HK-2 (cell line): ENCODE measurements around the gene BEX3.

ENCODE experiments used
- DNase-seq: peaks from one replicate; pipeline ENCODE4 v3.0.0-alpha.2; 2018; ENCODE audit not compliant: unreplicated experiment

Gene BEX3

DNA sequence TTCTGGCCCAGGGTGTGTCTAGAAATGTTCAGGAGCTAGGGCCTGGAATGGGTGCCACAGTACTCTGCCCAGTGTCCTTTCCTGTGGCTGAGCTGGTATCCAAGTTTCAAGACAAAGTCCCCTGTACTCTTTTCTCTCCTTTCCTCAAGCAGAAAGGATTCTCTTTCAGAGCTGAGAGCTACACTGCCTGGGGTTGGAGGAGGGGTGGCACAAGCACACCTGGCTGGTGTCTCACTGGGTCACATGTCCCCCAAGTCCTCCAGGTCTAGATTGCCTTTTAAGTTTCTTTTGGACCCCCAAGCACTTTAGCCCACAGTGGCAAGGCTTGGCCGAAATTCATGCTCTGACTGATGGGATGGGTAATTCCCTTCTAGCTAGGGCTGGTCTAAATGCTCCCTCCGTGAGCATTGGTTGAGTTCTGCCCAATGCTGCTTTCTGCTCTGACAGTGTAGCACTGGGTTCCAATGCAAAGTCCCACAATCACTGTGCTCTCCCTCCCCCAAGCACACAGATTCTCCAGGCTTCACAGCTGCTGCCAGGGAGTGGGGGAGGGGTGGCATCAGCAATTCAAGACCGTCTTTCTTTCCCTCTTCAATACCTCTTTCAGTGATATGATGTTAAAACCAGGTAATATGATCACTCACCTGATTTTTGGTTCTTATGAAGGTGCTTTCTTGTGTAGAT is 47.8 kb downstream of the BEX3 start:
- no peak for DNase-seq
